Loucy (cell line): Measurements from ENCODE around the gene MOAP1.
"Not testable (repeated sequence)": the region's sequence is repeated elsewhere in the genome, so short reads cannot be mapped to it uniquely, and the experiment has no call there.

ENCODE experiments used
- H2AFZ ChIP-seq: fragments of 200-600 bp; sonication (generic); 2 replicates; pipeline ENCODE4 v1.6.0; 2016; ENCODE audit warnings: antibody characterized with exemption, mild to moderate bottlenecking, low read length, moderate library complexity
- H3F3A ChIP-seq: fragments of 200-600 bp; 2 replicates; pipeline ENCODE4 v1.6.0; 2016; ENCODE audit warnings: antibody characterized with exemption, low read depth, mild to moderate bottlenecking
- H3K27me3 ChIP-seq: fragments of 200-600 bp; sonication (generic); 2 replicates; pipeline ENCODE4 v1.6.1; 2014; ENCODE audit warnings: low read length, mild to moderate bottlenecking; ENCODE audit not compliant: insufficient read depth, poor library complexity, severe bottlenecking
- H3K36me3 ChIP-seq: fragments of 200-600 bp; sonication (generic); 2 replicates; pipeline ENCODE4 v1.6.1; 2016; ENCODE audit warnings: low read length; ENCODE audit not compliant: insufficient read depth
- H3K4me1 ChIP-seq: fragments of 200-600 bp; sonication (generic); 2 replicates; pipeline ENCODE4 v1.5.1; 2014; ENCODE audit warnings: low read length, mild to moderate bottlenecking; ENCODE audit not compliant: insufficient read depth, poor library complexity, severe bottlenecking
- H3K4me2 ChIP-seq: fragments of 200-600 bp; sonication (generic); 2 replicates; pipeline ENCODE4 v1.6.0; 2014; ENCODE audit warnings: antibody characterized with exemption, low read length, low read depth, mild to moderate bottlenecking; ENCODE audit not compliant: poor library complexity, severe bottlenecking
- H3K4me3 ChIP-seq: fragments of 200-600 bp; sonication (generic); 2 replicates; pipeline ENCODE4 v1.5.1; 2014; ENCODE audit warnings: low read length, mild to moderate bottlenecking, mixed read lengths; ENCODE audit not compliant: poor library complexity, severe bottlenecking
- H3K79me2 ChIP-seq: fragments of 200-600 bp; sonication (generic); 2 replicates; pipeline ENCODE4 v1.6.1; 2014; ENCODE audit warnings: low read length; ENCODE audit not compliant: insufficient read depth
- H3K9ac ChIP-seq: fragments of 200-600 bp; sonication (generic); 2 replicates; pipeline ENCODE4 v1.6.0; 2014; ENCODE audit warnings: mild to moderate bottlenecking, low read depth, low read length, moderate library complexity; ENCODE audit not compliant: poor library complexity, severe bottlenecking
- H3K9me2 ChIP-seq: fragments of 200-600 bp; sonication (generic); replicated peaks from 2 replicates; pipeline ENCODE4 v1.6.1; 2016; ENCODE audit warnings: low read depth, low read length, mixed read lengths
- H3K9me3 ChIP-seq: fragments of 200-600 bp; sonication (generic); 2 replicates; pipeline ENCODE4 v1.6.1; 2014; ENCODE audit warnings: mild to moderate bottlenecking, antibody characterized with exemption, low read length, low read depth; ENCODE audit not compliant: insufficient read depth
- H4K20me1 ChIP-seq: fragments of 200-600 bp; sonication (generic); 2 replicates; pipeline ENCODE4 v1.6.0; 2014; ENCODE audit warnings: antibody characterized with exemption, low read length, mild to moderate bottlenecking; ENCODE audit not compliant: insufficient read depth, poor library complexity, severe bottlenecking
- CTCF ChIP-seq: fragments of 200-600 bp; sonication (generic); conservative IDR thresholded peaks from 2 replicates; pipeline ENCODE4 v1.5.1; 2014; ENCODE audit warnings: mild to moderate bottlenecking, antibody characterized with exemption, low read length
- EZH2phosphoT487 ChIP-seq: fragments of 200-600 bp; IDR thresholded peaks from 2 replicates; pipeline ENCODE4 v1.6.1; 2018; ENCODE audit warnings: antibody characterized with exemption, mild to moderate bottlenecking, moderate library complexity, borderline replicate concordance

The MOAP1 gene, protein sequence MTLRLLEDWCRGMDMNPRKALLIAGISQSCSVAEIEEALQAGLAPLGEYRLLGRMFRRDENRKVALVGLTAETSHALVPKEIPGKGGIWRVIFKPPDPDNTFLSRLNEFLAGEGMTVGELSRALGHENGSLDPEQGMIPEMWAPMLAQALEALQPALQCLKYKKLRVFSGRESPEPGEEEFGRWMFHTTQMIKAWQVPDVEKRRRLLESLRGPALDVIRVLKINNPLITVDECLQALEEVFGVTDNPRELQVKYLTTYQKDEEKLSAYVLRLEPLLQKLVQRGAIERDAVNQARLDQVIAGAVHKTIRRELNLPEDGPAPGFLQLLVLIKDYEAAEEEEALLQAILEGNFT

GRCh38 chr14:93184391-93185348 lies at the start of gene MOAP1, which contains the start of gene LYSET:
MOAP1 (minus strand) TSS chr14:93184897; CDS start chr14:93184242, 655 bp downstream.
LYSET (plus strand) TSS chr14:93185317; CDS start chr14:93185406, 89 bp downstream.
- peaks cover 24% of the 10 kb centered on the region for H3K4me1 ChIP-seq
- H3K9ac ChIP-seq: peak within 1 kb of the TSS; percentile 95
- H3K9me2 ChIP-seq: no peaks in the 10 kb centered on the region
- peaks cover 6% of the 10 kb centered on the region; the same call in 1 of the 2 replicates for H3F3A ChIP-seq
- H3K27me3 ChIP-seq: no peaks in the 10 kb centered on the region
- H3K36me3 ChIP-seq: no peaks in the 10 kb centered on the region
- peak within 1 kb of the TSS; percentile 98 for H2AFZ ChIP-seq
- no peaks in the 10 kb centered on the region for H3K9me3 ChIP-seq
- H3K4me3 ChIP-seq: peak within 1 kb of the TSS; percentile 96
- TF ChIP-seq CTCF (peak; percentile 41), EZH2phosphoT487 (no peak)
- peaks cover 37% of the 10 kb centered on the region for H3K79me2 ChIP-seq
- peaks cover 20% of the 10 kb centered on the region for H4K20me1 ChIP-seq
- peak within 1 kb of the TSS; percentile 98 for H3K4me2 ChIP-seq

DNA sequence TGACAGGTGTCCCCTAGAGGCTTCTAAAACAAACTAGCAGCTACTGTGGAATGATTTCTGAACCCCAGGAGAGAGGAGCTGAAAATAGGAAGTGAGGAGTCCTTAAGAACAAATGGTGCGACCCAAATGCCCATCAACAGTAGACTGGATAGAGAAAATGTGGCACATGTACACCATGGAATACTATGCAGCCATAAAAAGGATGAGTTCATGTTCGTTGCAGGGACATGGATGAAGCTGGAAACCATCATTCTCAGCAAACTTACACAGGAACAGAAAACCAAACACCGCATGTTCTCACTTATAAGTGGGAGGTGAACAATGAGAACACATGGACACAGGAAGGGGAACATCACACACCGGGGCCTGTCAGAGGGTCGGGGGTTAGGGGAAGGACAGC lies 48.4 kb upstream of the MOAP1 start:
- not testable (repeated sequence) for H3K79me2 ChIP-seq, H3K9me2 ChIP-seq, H3K4me3 ChIP-seq, H3K9ac ChIP-seq, H3K9me3 ChIP-seq, H4K20me1 ChIP-seq, H3K27me3 ChIP-seq, H3K36me3 ChIP-seq, H3F3A ChIP-seq, H3K4me2 ChIP-seq, H2AFZ ChIP-seq, H3K4me1 ChIP-seq

GRCh38 chr14:93232159-93232558 lies 47.5 kb upstream of the MOAP1 start:
- H3K9ac ChIP-seq: no peak overlapping the region
- H3F3A ChIP-seq: no peaks in the 10 kb centered on the region
- no peaks in the 10 kb centered on the region for H3K4me1 ChIP-seq
- H2AFZ ChIP-seq: no peak overlapping the region
- no peak overlapping the region for H3K4me3 ChIP-seq
- H3K27me3 ChIP-seq: no peaks in the 10 kb centered on the region
- H3K79me2 ChIP-seq: no peaks in the 10 kb centered on the region
- H3K9me2 ChIP-seq: no peaks in the 10 kb centered on the region
- no peaks in the 10 kb centered on the region for H3K9me3 ChIP-seq
- H4K20me1 ChIP-seq: no peaks in the 10 kb centered on the region
- TF ChIP-seq EZH2phosphoT487 (no peak), CTCF (no peak)
- H3K36me3 ChIP-seq: peaks cover 18% of the 10 kb centered on the region; the same call in 1 of the 2 replicates
- no peak overlapping the region for H3K4me2 ChIP-seq
